ENCODE data around the gene TM9SF1. TPM values are rescaled to one million over a fixed set of nuclear protein-coding genes. Genes with fewer than 3 reads are reported as not detected.
A peak's percentile ranks its signal among the peaks of the same experiment; 100 is the strongest.

TM9SF1 gene
- total and polyA plus RNA-seq, 2 of the 13 experiments (the other 11 are each of a cell fraction or from before 2014, with no cell fraction given) = 83.2 to 110 TPM

DNA sequence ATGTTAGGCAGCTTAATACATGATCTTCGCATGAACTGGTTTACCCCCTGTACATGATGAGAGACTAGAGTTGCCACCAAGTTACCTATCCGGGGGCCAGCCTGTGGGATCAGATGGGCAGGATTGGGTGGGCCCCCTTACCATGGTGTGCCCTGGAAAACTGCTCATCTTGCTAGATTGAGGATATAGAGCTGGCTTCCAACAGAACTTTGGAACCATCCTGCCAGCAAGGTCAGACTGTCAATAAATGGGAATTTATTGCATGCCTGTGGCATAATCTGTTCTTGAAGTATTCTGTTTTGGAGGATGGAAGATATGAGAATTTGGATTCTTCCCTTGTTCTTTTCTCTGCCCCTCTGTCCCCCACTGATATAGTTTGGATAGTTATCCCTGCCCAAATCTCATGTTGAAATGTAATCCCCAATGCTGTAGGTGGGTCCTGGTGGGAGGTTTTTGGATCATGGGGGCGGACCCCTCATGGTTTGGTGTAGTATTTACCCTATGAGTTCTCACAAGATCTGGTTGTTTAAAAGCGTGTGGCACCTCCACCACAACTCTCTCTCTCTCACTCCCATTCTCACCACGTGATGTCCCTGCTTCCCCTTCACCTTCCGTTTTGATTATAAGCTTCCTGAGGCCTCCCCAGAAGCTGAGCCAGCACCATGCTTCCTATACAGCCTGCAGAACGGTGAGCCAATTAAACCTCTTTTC, 3.7 kb upstream of the TM9SF1 start (continued):
- TF ChIP-seq ZNF292 (CRISPR knock-in tag; IDR thresholded peaks at IDR 0.05; ENCODE audit: borderline replicate concordance, low read depth) (no peak), SAFB2 (CRISPR knock-in tag; IDR thresholded peaks at IDR 0.05; ENCODE audit: borderline replicate concordance, low read depth) (no peak), NPAS2 (CRISPR knock-in tag; IDR thresholded peaks at IDR 0.05; ENCODE audit: borderline replicate concordance) (no peak), ZBTB3 (CRISPR knock-in tag; IDR thresholded peaks at IDR 0.05; ENCODE audit: borderline replicate concordance, low read depth) (no peak), CCDC6 (CRISPR knock-in tag; IDR thresholded peaks at IDR 0.05) (no peak), HNF4A (CRISPR knock-in tag; IDR thresholded peaks at IDR 0.05) (peak; percentile 58), ZNF256 (CRISPR knock-in tag; conservative IDR thresholded peaks at IDR 0.05) (no peak), ZNF20 (CRISPR knock-in tag; IDR thresholded peaks at IDR 0.05) (no peak), ATM (IDR thresholded peaks at IDR 0.05; ENCODE audit: borderline replicate concordance) (no peak), TAF15 (IDR thresholded peaks at IDR 0.05; ENCODE audit: low read depth, low read length, poor library complexity, severe bottlenecking) (no peak), ZNF780A (CRISPR knock-in tag; IDR thresholded peaks at IDR 0.05) (no peak), HMGA1 (CRISPR knock-in tag; conservative IDR thresholded peaks at IDR 0.05) (no peak), ZNF672 (CRISPR knock-in tag; IDR thresholded peaks at IDR 0.05) (no peak), MED1 (CRISPR knock-in tag; IDR thresholded peaks at IDR 0.05) (no peak), KLF12 (CRISPR knock-in tag; IDR thresholded peaks at IDR 0.05; ENCODE audit: borderline replicate concordance) (no peak), ZNF790 (CRISPR knock-in tag; IDR thresholded peaks at IDR 0.05; ENCODE audit: borderline replicate concordance) (no peak), ZNF207 (IDR thresholded peaks at IDR 0.05; ENCODE audit: borderline replicate concordance) (no peak), ZNF510 (CRISPR knock-in tag; IDR thresholded peaks at IDR 0.05; ENCODE audit: low read depth) (no peak), CHCHD3 (CRISPR knock-in tag; IDR thresholded peaks at IDR 0.05) (0 out of 2 replicates have a peak, but pooled peaks have one; percentile 41), GABPB1 (CRISPR knock-in tag; IDR thresholded peaks at IDR 0.05) (no peak), ZNF839 (CRISPR knock-in tag; IDR thresholded peaks at IDR 0.05; ENCODE audit: borderline replicate concordance) (no peak), ATF7 (IDR thresholded peaks at IDR 0.05) (no peak), ATF7 (CRISPR knock-in tag; IDR thresholded peaks at IDR 0.05) (no peak), RCOR2 (CRISPR knock-in tag; IDR thresholded peaks at IDR 0.05) (no peak), ZIK1 (CRISPR knock-in tag; IDR thresholded peaks at IDR 0.05; ENCODE audit: borderline replicate concordance, low read depth) (no peak), RFX3 (CRISPR knock-in tag; IDR thresholded peaks at IDR 0.05) (no peak), U2AF1 (optimal IDR thresholded peaks at IDR 0.05; ENCODE audit: low read depth, low read length) (no peak), ZKSCAN5 (CRISPR knock-in tag; IDR thresholded peaks at IDR 0.05) (no peak), ZC3H4 (CRISPR knock-in tag; IDR thresholded peaks at IDR 0.05; ENCODE audit: borderline replicate concordance) (no peak)
- TF ChIP-seq, protein P1, sequence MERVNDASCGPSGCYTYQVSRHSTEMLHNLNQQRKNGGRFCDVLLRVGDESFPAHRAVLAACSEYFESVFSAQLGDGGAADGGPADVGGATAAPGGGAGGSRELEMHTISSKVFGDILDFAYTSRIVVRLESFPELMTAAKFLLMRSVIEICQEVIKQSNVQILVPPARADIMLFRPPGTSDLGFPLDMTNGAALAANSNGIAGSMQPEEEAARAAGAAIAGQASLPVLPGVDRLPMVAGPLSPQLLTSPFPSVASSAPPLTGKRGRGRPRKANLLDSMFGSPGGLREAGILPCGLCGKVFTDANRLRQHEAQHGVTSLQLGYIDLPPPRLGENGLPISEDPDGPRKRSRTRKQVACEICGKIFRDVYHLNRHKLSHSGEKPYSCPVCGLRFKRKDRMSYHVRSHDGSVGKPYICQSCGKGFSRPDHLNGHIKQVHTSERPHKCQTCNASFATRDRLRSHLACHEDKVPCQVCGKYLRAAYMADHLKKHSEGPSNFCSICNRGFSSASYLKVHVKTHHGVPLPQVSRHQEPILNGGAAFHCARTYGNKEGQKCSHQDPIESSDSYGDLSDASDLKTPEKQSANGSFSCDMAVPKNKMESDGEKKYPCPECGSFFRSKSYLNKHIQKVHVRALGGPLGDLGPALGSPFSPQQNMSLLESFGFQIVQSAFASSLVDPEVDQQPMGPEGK (CRISPR knock-in tag; IDR thresholded peaks at IDR 0.05) = no peak
- TF ChIP-seq, protein P2, sequence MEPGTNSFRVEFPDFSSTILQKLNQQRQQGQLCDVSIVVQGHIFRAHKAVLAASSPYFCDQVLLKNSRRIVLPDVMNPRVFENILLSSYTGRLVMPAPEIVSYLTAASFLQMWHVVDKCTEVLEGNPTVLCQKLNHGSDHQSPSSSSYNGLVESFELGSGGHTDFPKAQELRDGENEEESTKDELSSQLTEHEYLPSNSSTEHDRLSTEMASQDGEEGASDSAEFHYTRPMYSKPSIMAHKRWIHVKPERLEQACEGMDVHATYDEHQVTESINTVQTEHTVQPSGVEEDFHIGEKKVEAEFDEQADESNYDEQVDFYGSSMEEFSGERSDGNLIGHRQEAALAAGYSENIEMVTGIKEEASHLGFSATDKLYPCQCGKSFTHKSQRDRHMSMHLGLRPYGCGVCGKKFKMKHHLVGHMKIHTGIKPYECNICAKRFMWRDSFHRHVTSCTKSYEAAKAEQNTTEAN (CRISPR knock-in tag; conservative IDR thresholded peaks at IDR 0.05) = no peak
